ENCODE measurements around the gene UQCC3. TPM values are rescaled to one million over a fixed set of nuclear protein-coding genes. Genes with fewer than 3 reads are reported as not detected.

Gene UQCC3
- total and polyA plus RNA-seq, 9 of the 15 experiments (the other 6 are each of a cell fraction or from before 2014, with no cell fraction given): 3.3 to 44.3 (median 8.0) TPM

GRCh38 chr11:62671608-62672389 lies at the start of gene UQCC3, which contains the start of gene LBHD1 (continued):
- TF ChIP-seq HSF4 (CRISPR knock-in tag; IDR thresholded peaks at IDR 0.05; ENCODE audit: borderline replicate concordance) (no peak), POLR2H (tag; IDR thresholded peaks at IDR 0.05; ENCODE audit: low read depth) (peak; percentile 82), GTF2F1 (IDR thresholded peaks at IDR 0.05; ENCODE audit: low read depth, low read length) (no peak), TAF7 (tag; IDR thresholded peaks at IDR 0.05) (no peak; the same call in 1 of the 2 replicates), CEBPZ (IDR thresholded peaks at IDR 0.05; ENCODE audit: borderline replicate concordance, low read depth, low read length) (no peak), MYC (IDR thresholded peaks at IDR 0.05; ENCODE audit: low read depth, low read length) (peak; percentile 92), MYC (CRISPR knock-in tag; IDR thresholded peaks at IDR 0.05; ENCODE audit: borderline replicate concordance, low read depth) (peak; percentile 74; the same call in 1 of the 2 replicates), KLF10 (CRISPR knock-in tag; IDR thresholded peaks at IDR 0.05) (no peak), THAP7 (CRISPR knock-in tag; IDR thresholded peaks at IDR 0.05) (0 out of 2 replicates have a peak, but pooled peaks have one; percentile 70), ZNF707 (CRISPR knock-in tag; conservative IDR thresholded peaks at IDR 0.05) (no peak), EWSR1 (IDR thresholded peaks at IDR 0.05; ENCODE audit: borderline replicate concordance, low read depth, partially characterized antibody) (no peak), RAD51 (IDR thresholded peaks at IDR 0.05; ENCODE audit: borderline replicate concordance, low read depth) (no peak), NFIX (CRISPR knock-in tag; IDR thresholded peaks at IDR 0.05; ENCODE audit: low read depth) (no peak), ZNF274 (IDR thresholded peaks at IDR 0.05; ENCODE audit: borderline replicate concordance, low read depth, low read length) (no peak), HCFC1 (IDR thresholded peaks at IDR 0.05; ENCODE audit: low read depth, low read length) (peak; percentile 68), CBX1 (IDR thresholded peaks at IDR 0.05; ENCODE audit: low read depth) (no peak; the same call in 1 of the 2 replicates), RAD21 (CRISPR knock-in tag; conservative IDR thresholded peaks at IDR 0.05 in 1 of 2, IDR thresholded peaks at IDR 0.05 in 1 of 2) (no peak), ZNF143 (CRISPR knock-in tag; IDR thresholded peaks at IDR 0.05) (no peak), ARHGAP35 (IDR thresholded peaks at IDR 0.05; ENCODE audit: partially characterized antibody) (no peak), TCF7L2 (IDR thresholded peaks at IDR 0.05; ENCODE audit: low read depth, low read length) (no peak), KAT7 (CRISPR knock-in tag; IDR thresholded peaks at IDR 0.05; ENCODE audit: borderline replicate concordance) (peak; percentile 97), FIP1L1 (IDR thresholded peaks at IDR 0.05; ENCODE audit: low read depth, low read length, poor library complexity, severe bottlenecking) (no peak), SREBF2 (CRISPR knock-in tag; IDR thresholded peaks at IDR 0.05) (no peak; the same call in 1 of the 2 replicates), SRF (CRISPR knock-in tag; IDR thresholded peaks at IDR 0.05) (no peak)
